Testis (tissue), 2 donors: Measurements from ENCODE around the gene ZBTB7C.

Experiments used
- CTCF ChIP-seq, 3 experiments: fragments of 450-650 bp in 2 of 3; fragments of 200-600 bp in 1 of 3; sonication (generic) in 1 of 3; IDR thresholded peaks; one replicate each; pipeline ENCODE4 v1.5.1; 2016 to 2019; ENCODE audit warnings: antibody characterized with exemption in 3 of 3, mild to moderate bottlenecking in 2 of 3, moderate library complexity in 1 of 3
- POLR2A ChIP-seq: fragments of 450-650 bp; IDR thresholded peaks from one replicate; pipeline ENCODE4 v1.6.1; 2017; ENCODE audit warnings: antibody characterized with exemption, mild to moderate bottlenecking, moderate library complexity

DNA sequence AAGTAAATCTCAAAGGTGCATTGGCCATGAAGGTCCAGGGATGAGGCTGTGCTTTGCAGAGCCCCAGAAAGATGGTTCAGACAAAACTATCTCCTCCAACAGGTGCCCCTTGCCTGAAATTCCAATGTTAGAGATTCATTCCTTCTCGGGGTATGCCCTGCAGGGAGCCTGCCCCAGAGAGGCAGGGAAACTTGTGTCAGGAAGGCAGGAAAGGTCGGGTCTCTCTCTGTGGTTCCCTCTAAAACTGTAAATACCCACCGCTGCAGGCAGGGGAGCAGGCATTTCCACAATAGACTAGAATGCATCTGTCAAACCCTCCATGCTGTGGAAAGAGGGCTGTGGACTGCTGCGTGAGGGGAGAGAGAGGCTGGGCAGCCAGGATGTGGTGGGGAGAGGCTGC lies 271.0 kb downstream of the ZBTB7C start:
- TF ChIP-seq CTCF (IDR thresholded peaks at IDR 0.05), result no peak
- TF ChIP-seq POLR2A, result no peak
